GM23338 (cell line): ENCODE data around the gene LIMCH1. TPM values are rescaled to one million over a fixed set of nuclear protein-coding genes. Genes with fewer than 3 reads are reported as not detected.

Experiments used
- ATAC-seq: fragments of 200-7000 bp; cut with Tn5 transposase; 3 replicates; pipeline ENCODE4 v1.9.1; 2020
- DNase-seq: peaks from one replicate; pipeline ENCODE4 v3.0.0-alpha.2; 2015; ENCODE audit warnings: low spot score
- H2AFZ ChIP-seq: fragments of 200-600 bp; sonication (generic); 2 replicates; pipeline ENCODE4 v1.8.0; 2016; ENCODE audit warnings: antibody characterized with exemption, mild to moderate bottlenecking, moderate library complexity
- H3F3A ChIP-seq: fragments of 200-600 bp; sonication (generic); replicated peaks from 2 replicates; pipeline ENCODE4 v1.8.0; 2017; ENCODE audit warnings: antibody characterized with exemption, mixed run types, low read depth
- H3K27ac ChIP-seq: fragments of 200-600 bp; sonication (generic); 2 replicates; pipeline ENCODE4 v1.6.1; 2016; ENCODE audit warnings: low read depth
- H3K27me3 ChIP-seq: fragments of 200-600 bp; sonication (generic); 2 replicates; pipeline ENCODE4 v1.8.0; 2016; ENCODE audit warnings: mild to moderate bottlenecking, mixed run types, moderate library complexity; ENCODE audit not compliant: insufficient read depth
- H3K36me3 ChIP-seq: fragments of 200-600 bp; sonication (generic); 2 replicates; pipeline ENCODE4 v1.8.0; 2016; ENCODE audit warnings: mild to moderate bottlenecking; ENCODE audit not compliant: insufficient read depth
- H3K4me1 ChIP-seq: fragments of 200-600 bp; sonication (generic); 2 replicates; pipeline ENCODE4 v1.8.0; 2016; ENCODE audit warnings: mild to moderate bottlenecking, moderate library complexity; ENCODE audit not compliant: insufficient read depth
- H3K4me2 ChIP-seq: fragments of 200-600 bp; sonication (generic); 2 replicates; pipeline ENCODE4 v1.7.1; 2017; ENCODE audit warnings: mixed run types
- H3K4me3 ChIP-seq: fragments of 200-600 bp; sonication (generic); 2 replicates; pipeline ENCODE4 v1.6.1; 2016; ENCODE audit warnings: mixed run types
- H3K79me2 ChIP-seq: fragments of 200-600 bp; sonication (generic); replicated peaks from 2 replicates; pipeline ENCODE4 v1.8.0; 2017; ENCODE audit warnings: mild to moderate bottlenecking; ENCODE audit not compliant: insufficient read depth
- H3K9me2 ChIP-seq: fragments of 200-600 bp; sonication (generic); 2 replicates; pipeline ENCODE4 v1.8.0; 2017; ENCODE audit not compliant: insufficient read depth
- H4K20me1 ChIP-seq: fragments of 200-600 bp; sonication (generic); replicated peaks from 2 replicates; pipeline ENCODE4 v1.8.0; 2017; ENCODE audit warnings: mild to moderate bottlenecking; ENCODE audit not compliant: insufficient read depth
- H3K27ac Mint-ChIP-seq: 2 replicates; pipeline ENCODE4 v1.8.0; 2020; ENCODE audit warnings: inconsistent platforms, mild to moderate bottlenecking, moderate library complexity, mixed read lengths
- H3K27me3 Mint-ChIP-seq: 3 replicates; pipeline ENCODE4 v1.8.0; 2022; ENCODE audit warnings: low read depth, mild to moderate bottlenecking, moderate library complexity, mixed read lengths, inconsistent platforms; ENCODE audit not compliant: insufficient read depth, poor library complexity
- H3K36me3 Mint-ChIP-seq: 3 replicates; pipeline ENCODE4 v1.8.0; 2021; ENCODE audit warnings: low read depth, mild to moderate bottlenecking, inconsistent platforms, moderate library complexity, mixed read lengths
- H3K4me1 Mint-ChIP-seq: 3 replicates; pipeline ENCODE4 v1.8.0; 2020; ENCODE audit warnings: mild to moderate bottlenecking, inconsistent platforms, mixed read lengths
- H3K4me3 Mint-ChIP-seq: 3 replicates; pipeline ENCODE4 v1.8.0; 2021; ENCODE audit warnings: moderate library complexity, mild to moderate bottlenecking, inconsistent platforms, mixed read lengths
- H3K9me3 Mint-ChIP-seq: 3 replicates; pipeline ENCODE4 v1.8.0; 2020; ENCODE audit warnings: moderate library complexity, mild to moderate bottlenecking, inconsistent platforms, mixed read lengths
- CREB1 ChIP-seq: fragments of 250-450 bp; sonication (Bioruptor Pico); IDR thresholded peaks from 2 replicates; pipeline ENCODE4 v1.5.0; 2020; ENCODE audit warnings: low read depth, mild to moderate bottlenecking, moderate library complexity
- EZH2 ChIP-seq: fragments of 200-600 bp; sonication (generic); IDR thresholded peaks from one replicate; pipeline ENCODE4 v1.8.0; 2017; ENCODE audit warnings: antibody characterized with exemption, mild to moderate bottlenecking, low read depth; ENCODE audit not compliant: unreplicated experiment
- EZH2phosphoT487 ChIP-seq: fragments of 200-600 bp; sonication (generic); IDR thresholded peaks from one replicate; pipeline ENCODE4 v1.8.1; 2018; ENCODE audit warnings: antibody characterized with exemption; ENCODE audit not compliant: unreplicated experiment
- JUNB ChIP-seq: IDR thresholded peaks from one replicate; pipeline ENCODE4 v1.6.1; 2016; ENCODE audit warnings: antibody characterized with exemption; ENCODE audit not compliant: unreplicated experiment
- NANOG ChIP-seq: IDR thresholded peaks from 2 replicates; pipeline ENCODE4 v1.6.1; 2016; ENCODE audit warnings: antibody characterized with exemption, borderline replicate concordance
- POLR2AphosphoS5 ChIP-seq: IDR thresholded peaks from 2 replicates; pipeline ENCODE4 v1.6.1; 2016; ENCODE audit warnings: antibody characterized with exemption, low read depth
- STAT1 ChIP-seq: IDR thresholded peaks from one replicate; pipeline ENCODE4 v1.6.1; 2016; ENCODE audit warnings: antibody characterized with exemption; ENCODE audit not compliant: unreplicated experiment
- ZNF114 ChIP-seq: fragments of 250-450 bp; sonication (Bioruptor Pico); IDR thresholded peaks from 2 replicates; pipeline ENCODE4 v1.5.0; 2020; ENCODE audit warnings: mild to moderate bottlenecking, moderate library complexity
- ZNF331 ChIP-seq: fragments of 250-450 bp; sonication (Bioruptor Pico); IDR thresholded peaks from 2 replicates; pipeline ENCODE4 v1.5.0; 2020; ENCODE audit warnings: low read depth, mild to moderate bottlenecking, moderate library complexity
- polyA plus RNA-seq: library from polyadenylated mRNA; unstranded; fragments of >200 nt; fragmentation: Nextera tagmentation; extraction: Ambion mirVana; gene quantifications from 2 replicates; pipeline ENCODE4 v1.2.1, GENCODE V29; 2016
- total RNA-seq: library from RNA; depleted of rRNA; stranded (reverse); fragments of >200 nt; shearing (Covaris generic); gene quantifications from 2 replicates; pipeline ENCODE4 v1.2.3, GENCODE V29; 2014
- TF ChIP-seq, protein P1 (sequence below): fragments of 250-450 bp; sonication (Bioruptor Pico); IDR thresholded peaks from 2 replicates; pipeline ENCODE4 v1.5.0; 2020; ENCODE audit warnings: mild to moderate bottlenecking, moderate library complexity
- TF ChIP-seq, protein P2 (sequence below): IDR thresholded peaks from 2 replicates; pipeline ENCODE4 v1.6.1; 2016; ENCODE audit warnings: antibody characterized with exemption
- TF ChIP-seq, protein P3 (sequence below): IDR thresholded peaks from one replicate; pipeline ENCODE4 v1.6.1; 2018; ENCODE audit warnings: antibody characterized with exemption; ENCODE audit not compliant: unreplicated experiment
- TF ChIP-seq, protein P4 (sequence below), 2 experiments: fragments of 200-600 bp in 1 of 2; sonication (generic) in 1 of 2; conservative IDR thresholded peaks; 2 replicates each; pipeline versions ENCODE4 v1.5.1 to v1.6.1; 2016 to 2017; ENCODE audit warnings: antibody characterized with exemption in 2 of 2, low read depth in 2 of 2, mild to moderate bottlenecking in 2 of 2, moderate library complexity in 1 of 2

Gene LIMCH1
- total and polyA plus RNA-seq, 2 experiments from 2014 or later: 1.5 TPM

DNA sequence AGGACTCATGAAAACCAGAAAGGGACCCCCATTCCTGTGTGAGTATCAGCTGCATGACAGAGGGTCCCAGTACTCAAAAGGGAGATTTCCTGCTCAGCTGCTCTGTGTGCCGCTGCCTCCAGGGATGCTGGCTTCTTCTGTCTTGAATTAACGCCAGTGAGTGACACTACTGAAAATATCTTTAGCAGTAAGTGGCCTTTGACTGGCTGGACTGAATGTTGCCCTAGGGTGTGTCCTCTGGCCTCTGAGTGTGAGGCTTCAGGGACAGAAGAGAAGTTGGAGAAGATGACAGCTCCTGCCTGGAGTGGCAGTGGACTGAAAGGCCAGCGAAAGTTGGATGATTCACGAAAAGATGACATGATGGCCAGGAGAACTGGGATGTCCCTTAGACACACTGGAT is 95.4 kb downstream of the LIMCH1 start:
- Histone ChIP-seq H2AFZ (peak overlapping the region; percentile 52), H3K27ac (no peak overlapping the region), H3K79me2 (no peaks in the 10 kb centered on the region), H3F3A (no peaks in the 10 kb centered on the region), H3K4me2 (no peak overlapping the region), H3K9me2 (no peaks in the 10 kb centered on the region), H3K4me3 (no peak overlapping the region), H3K4me1 (no peaks in the 10 kb centered on the region), H3K27me3 (no peaks in the 10 kb centered on the region), H4K20me1 (no peaks in the 10 kb centered on the region), H3K36me3 (no peaks in the 10 kb centered on the region)
- Mint-ChIP-seq H3K36me3 (no peaks in the 10 kb centered on the region), H3K27me3 (peaks cover 2% of the 10 kb centered on the region), H3K27ac (no peak overlapping the region), H3K4me1 (peaks cover 3% of the 10 kb centered on the region; the same call in 1 of the 3 replicates), H3K9me3 (no peaks in the 10 kb centered on the region), H3K4me3 (no peak overlapping the region)
- ATAC-seq: no peak; the same call in 2 of the 3 replicates
- DNase-seq: no peak
- TF ChIP-seq STAT1 (no peak), NANOG (no peak), POLR2AphosphoS5 (no peak), EZH2phosphoT487 (no peak), ZNF114 (CRISPR knock-in tag) (no peak), CREB1 (CRISPR knock-in tag) (no peak), EZH2 (no peak), JUNB (no peak), ZNF331 (no peak)
- TF ChIP-seq, protein P1, sequence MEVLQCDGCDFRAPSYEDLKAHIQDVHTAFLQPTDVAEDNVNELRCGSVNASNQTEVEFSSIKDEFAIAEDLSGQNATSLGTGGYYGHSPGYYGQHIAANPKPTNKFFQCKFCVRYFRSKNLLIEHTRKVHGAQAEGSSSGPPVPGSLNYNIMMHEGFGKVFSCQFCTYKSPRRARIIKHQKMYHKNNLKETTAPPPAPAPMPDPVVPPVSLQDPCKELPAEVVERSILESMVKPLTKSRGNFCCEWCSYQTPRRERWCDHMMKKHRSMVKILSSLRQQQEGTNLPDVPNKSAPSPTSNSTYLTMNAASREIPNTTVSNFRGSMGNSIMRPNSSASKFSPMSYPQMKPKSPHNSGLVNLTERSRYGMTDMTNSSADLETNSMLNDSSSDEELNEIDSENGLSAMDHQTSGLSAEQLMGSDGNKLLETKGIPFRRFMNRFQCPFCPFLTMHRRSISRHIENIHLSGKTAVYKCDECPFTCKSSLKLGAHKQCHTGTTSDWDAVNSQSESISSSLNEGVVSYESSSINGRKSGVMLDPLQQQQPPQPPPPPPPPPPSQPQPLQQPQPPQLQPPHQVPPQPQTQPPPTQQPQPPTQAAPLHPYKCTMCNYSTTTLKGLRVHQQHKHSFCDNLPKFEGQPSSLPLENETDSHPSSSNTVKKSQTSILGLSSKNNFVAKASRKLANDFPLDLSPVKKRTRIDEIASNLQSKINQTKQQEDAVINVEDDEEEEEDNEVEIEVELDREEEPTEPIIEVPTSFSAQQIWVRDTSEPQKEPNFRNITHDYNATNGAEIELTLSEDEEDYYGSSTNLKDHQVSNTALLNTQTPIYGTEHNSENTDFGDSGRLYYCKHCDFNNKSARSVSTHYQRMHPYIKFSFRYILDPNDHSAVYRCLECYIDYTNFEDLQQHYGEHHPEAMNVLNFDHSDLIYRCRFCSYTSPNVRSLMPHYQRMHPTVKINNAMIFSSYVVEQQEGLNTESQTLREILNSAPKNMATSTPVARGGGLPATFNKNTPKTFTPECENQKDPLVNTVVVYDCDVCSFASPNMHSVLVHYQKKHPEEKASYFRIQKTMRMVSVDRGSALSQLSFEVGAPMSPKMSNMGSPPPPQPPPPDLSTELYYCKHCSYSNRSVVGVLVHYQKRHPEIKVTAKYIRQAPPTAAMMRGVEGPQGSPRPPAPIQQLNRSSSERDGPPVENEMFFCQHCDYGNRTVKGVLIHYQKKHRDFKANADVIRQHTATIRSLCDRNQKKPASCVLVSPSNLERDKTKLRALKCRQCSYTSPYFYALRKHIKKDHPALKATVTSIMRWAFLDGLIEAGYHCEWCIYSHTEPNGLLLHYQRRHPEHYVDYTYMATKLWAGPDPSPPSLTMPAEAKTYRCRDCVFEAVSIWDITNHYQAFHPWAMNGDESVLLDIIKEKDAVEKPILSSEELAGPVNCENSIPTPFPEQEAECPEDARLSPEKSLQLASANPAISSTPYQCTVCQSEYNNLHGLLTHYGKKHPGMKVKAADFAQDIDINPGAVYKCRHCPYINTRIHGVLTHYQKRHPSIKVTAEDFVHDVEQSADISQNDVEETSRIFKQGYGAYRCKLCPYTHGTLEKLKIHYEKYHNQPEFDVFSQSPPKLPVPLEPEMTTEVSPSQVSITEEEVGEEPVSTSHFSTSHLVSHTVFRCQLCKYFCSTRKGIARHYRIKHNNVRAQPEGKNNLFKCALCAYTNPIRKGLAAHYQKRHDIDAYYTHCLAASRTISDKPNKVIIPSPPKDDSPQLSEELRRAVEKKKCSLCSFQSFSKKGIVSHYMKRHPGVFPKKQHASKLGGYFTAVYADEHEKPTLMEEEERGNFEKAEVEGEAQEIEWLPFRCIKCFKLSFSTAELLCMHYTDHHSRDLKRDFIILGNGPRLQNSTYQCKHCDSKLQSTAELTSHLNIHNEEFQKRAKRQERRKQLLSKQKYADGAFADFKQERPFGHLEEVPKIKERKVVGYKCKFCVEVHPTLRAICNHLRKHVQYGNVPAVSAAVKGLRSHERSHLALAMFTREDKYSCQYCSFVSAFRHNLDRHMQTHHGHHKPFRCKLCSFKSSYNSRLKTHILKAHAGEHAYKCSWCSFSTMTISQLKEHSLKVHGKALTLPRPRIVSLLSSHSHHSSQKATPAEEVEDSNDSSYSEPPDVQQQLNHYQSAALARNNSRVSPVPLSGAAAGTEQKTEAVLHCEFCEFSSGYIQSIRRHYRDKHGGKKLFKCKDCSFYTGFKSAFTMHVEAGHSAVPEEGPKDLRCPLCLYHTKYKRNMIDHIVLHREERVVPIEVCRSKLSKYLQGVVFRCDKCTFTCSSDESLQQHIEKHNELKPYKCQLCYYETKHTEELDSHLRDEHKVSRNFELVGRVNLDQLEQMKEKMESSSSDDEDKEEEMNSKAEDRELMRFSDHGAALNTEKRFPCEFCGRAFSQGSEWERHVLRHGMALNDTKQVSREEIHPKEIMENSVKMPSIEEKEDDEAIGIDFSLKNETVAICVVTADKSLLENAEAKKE: no peak
- TF ChIP-seq, protein P2, sequence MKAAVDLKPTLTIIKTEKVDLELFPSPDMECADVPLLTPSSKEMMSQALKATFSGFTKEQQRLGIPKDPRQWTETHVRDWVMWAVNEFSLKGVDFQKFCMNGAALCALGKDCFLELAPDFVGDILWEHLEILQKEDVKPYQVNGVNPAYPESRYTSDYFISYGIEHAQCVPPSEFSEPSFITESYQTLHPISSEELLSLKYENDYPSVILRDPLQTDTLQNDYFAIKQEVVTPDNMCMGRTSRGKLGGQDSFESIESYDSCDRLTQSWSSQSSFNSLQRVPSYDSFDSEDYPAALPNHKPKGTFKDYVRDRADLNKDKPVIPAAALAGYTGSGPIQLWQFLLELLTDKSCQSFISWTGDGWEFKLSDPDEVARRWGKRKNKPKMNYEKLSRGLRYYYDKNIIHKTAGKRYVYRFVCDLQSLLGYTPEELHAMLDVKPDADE: no peak
- TF ChIP-seq, protein P3, sequence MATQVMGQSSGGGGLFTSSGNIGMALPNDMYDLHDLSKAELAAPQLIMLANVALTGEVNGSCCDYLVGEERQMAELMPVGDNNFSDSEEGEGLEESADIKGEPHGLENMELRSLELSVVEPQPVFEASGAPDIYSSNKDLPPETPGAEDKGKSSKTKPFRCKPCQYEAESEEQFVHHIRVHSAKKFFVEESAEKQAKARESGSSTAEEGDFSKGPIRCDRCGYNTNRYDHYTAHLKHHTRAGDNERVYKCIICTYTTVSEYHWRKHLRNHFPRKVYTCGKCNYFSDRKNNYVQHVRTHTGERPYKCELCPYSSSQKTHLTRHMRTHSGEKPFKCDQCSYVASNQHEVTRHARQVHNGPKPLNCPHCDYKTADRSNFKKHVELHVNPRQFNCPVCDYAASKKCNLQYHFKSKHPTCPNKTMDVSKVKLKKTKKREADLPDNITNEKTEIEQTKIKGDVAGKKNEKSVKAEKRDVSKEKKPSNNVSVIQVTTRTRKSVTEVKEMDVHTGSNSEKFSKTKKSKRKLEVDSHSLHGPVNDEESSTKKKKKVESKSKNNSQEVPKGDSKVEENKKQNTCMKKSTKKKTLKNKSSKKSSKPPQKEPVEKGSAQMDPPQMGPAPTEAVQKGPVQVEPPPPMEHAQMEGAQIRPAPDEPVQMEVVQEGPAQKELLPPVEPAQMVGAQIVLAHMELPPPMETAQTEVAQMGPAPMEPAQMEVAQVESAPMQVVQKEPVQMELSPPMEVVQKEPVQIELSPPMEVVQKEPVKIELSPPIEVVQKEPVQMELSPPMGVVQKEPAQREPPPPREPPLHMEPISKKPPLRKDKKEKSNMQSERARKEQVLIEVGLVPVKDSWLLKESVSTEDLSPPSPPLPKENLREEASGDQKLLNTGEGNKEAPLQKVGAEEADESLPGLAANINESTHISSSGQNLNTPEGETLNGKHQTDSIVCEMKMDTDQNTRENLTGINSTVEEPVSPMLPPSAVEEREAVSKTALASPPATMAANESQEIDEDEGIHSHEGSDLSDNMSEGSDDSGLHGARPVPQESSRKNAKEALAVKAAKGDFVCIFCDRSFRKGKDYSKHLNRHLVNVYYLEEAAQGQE: no peak
- TF ChIP-seq, protein P4, sequence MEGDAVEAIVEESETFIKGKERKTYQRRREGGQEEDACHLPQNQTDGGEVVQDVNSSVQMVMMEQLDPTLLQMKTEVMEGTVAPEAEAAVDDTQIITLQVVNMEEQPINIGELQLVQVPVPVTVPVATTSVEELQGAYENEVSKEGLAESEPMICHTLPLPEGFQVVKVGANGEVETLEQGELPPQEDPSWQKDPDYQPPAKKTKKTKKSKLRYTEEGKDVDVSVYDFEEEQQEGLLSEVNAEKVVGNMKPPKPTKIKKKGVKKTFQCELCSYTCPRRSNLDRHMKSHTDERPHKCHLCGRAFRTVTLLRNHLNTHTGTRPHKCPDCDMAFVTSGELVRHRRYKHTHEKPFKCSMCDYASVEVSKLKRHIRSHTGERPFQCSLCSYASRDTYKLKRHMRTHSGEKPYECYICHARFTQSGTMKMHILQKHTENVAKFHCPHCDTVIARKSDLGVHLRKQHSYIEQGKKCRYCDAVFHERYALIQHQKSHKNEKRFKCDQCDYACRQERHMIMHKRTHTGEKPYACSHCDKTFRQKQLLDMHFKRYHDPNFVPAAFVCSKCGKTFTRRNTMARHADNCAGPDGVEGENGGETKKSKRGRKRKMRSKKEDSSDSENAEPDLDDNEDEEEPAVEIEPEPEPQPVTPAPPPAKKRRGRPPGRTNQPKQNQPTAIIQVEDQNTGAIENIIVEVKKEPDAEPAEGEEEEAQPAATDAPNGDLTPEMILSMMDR (conservative IDR thresholded peaks at IDR 0.05; ENCODE audit: low read depth in 2 of 2): no peak
